ENCODE results near the gene KCNMA1. TPM values are rescaled to one million over a fixed set of nuclear protein-coding genes. Genes with fewer than 3 reads are reported as not detected.

KCNMA1 gene
- total and polyA plus RNA-seq, 9 of the 15 experiments (the other 6 are each of a cell fraction or from before 2014, with no cell fraction given): 0.01 to 0.95 (median 0.15) TPM; not detected in 4

GRCh38 chr10:77374189-77374656, 263.4 kb downstream of the KCNMA1 start:
- no peaks in the 10 kb centered on the region for H4K20me1 ChIP-seq (replicated peaks; ENCODE audit: control insufficient read depth, insufficient read depth, low read length)
- FAIRE-seq: no peak
- no peak overlapping the region for H3K4me2 ChIP-seq (ENCODE audit: insufficient read depth, low read length)
- POLR2A ChIA-PET: interaction anchor here (0.6 kb wide), 1 partner anchor 50 kb away, joined by 3 read pairs; no protein-coding TSS in a partner anchor
- in situ Hi-C loops (cut with MboI) (no loop called here), intact Hi-C loops (cut with micrococcal nuclease) (no loop called here)
- no peaks in the 10 kb centered on the region for H3K79me2 ChIP-seq (ENCODE audit: control insufficient read depth, insufficient read depth, low read length)
- H3K27me3 ChIP-seq (ENCODE audit: control insufficient read depth in 2 of 2, insufficient read depth in 2 of 2, low read length in 2 of 2): no peaks in the 10 kb centered on the region; a peak in 1 of 5 replicates
- CTCF ChIA-PET (ENCODE audit: low intra/inter-chr PET ratio): no interaction called here
- no peaks in the 10 kb centered on the region for H3K9me3 ChIP-seq (replicated peaks; ENCODE audit: control insufficient read depth, insufficient read depth, low read depth, low read length)
- no peak overlapping the region for H3K27ac ChIP-seq (ENCODE audit: extremely low read depth, low read depth, low read length)
- H3K4me3 ChIP-seq: no peak overlapping the region
- WGBS (ENCODE audit: insufficient coverage, low coverage, missing lambda C conversion rate): 0% methylated on average over 2 of the region's 2 CpGs
- no peak overlapping the region for H3K9ac ChIP-seq (ENCODE audit: insufficient read depth in 1 of 2, low read depth in 2 of 2, low read length in 2 of 2)
- H2AFZ ChIP-seq (ENCODE audit: low read depth, low read length): no peak overlapping the region
- no peaks in the 10 kb centered on the region for H3K36me3 ChIP-seq (ENCODE audit: control insufficient read depth, insufficient read depth, low read length)
- no peak for DNase-seq (ENCODE audit: extremely low read depth in 1 of 4, low spot score in 3 of 4)
- no peaks in the 10 kb centered on the region for H3K9me1 ChIP-seq (ENCODE audit: control insufficient read depth, insufficient read depth, low read length)
- ATAC-seq: no peak
- no TSS peak for BruUV-seq (replicated peaks)
- no peaks in the 10 kb centered on the region for H3K4me1 ChIP-seq (replicated peaks in 1 of 2; ENCODE audit: control insufficient read depth in 2 of 2, insufficient read depth in 2 of 2, low read length in 2 of 2)
- TF ChIP-seq NUFIP1 (IDR thresholded peaks at IDR 0.05; ENCODE audit: partially characterized antibody) (no peak), RFX7 (CRISPR knock-in tag; IDR thresholded peaks at IDR 0.05) (no peak), KAT7 (CRISPR knock-in tag; IDR thresholded peaks at IDR 0.05; ENCODE audit: borderline replicate concordance) (no peak), STAG1 (CRISPR knock-in tag; IDR thresholded peaks at IDR 0.05; ENCODE audit: borderline replicate concordance) (no peak), TEAD4 (IDR thresholded peaks at IDR 0.05; ENCODE audit: low read length) (no peak), TEAD4 (CRISPR knock-in tag; IDR thresholded peaks at IDR 0.05; ENCODE audit: borderline replicate concordance) (no peak), KLF16 (IDR thresholded peaks at IDR 0.05) (no peak), TEAD1 (CRISPR knock-in tag; IDR thresholded peaks at IDR 0.05) (no peak), NR1H2 (CRISPR knock-in tag; IDR thresholded peaks at IDR 0.05) (no peak), ZNF511 (CRISPR knock-in tag; IDR thresholded peaks at IDR 0.05) (no peak), ERF (CRISPR knock-in tag; IDR thresholded peaks at IDR 0.05) (no peak), GATAD2A (IDR thresholded peaks at IDR 0.05) (no peak), ZNF696 (CRISPR knock-in tag; conservative IDR thresholded peaks at IDR 0.05) (no peak), ZNF584 (CRISPR knock-in tag; IDR thresholded peaks at IDR 0.05; ENCODE audit: low read depth) (no peak), MIER1 (IDR thresholded peaks at IDR 0.05; ENCODE audit: low read depth) (no peak), L3MBTL2 (IDR thresholded peaks at IDR 0.05) (no peak), PURB (CRISPR knock-in tag; IDR thresholded peaks at IDR 0.05; ENCODE audit: low read depth) (no peak), ZNF583 (CRISPR knock-in tag; IDR thresholded peaks at IDR 0.05) (no peak)
- TF ChIP-seq, protein P1, sequence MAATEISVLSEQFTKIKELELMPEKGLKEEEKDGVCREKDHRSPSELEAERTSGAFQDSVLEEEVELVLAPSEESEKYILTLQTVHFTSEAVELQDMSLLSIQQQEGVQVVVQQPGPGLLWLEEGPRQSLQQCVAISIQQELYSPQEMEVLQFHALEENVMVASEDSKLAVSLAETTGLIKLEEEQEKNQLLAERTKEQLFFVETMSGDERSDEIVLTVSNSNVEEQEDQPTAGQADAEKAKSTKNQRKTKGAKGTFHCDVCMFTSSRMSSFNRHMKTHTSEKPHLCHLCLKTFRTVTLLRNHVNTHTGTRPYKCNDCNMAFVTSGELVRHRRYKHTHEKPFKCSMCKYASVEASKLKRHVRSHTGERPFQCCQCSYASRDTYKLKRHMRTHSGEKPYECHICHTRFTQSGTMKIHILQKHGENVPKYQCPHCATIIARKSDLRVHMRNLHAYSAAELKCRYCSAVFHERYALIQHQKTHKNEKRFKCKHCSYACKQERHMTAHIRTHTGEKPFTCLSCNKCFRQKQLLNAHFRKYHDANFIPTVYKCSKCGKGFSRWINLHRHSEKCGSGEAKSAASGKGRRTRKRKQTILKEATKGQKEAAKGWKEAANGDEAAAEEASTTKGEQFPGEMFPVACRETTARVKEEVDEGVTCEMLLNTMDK (IDR thresholded peaks at IDR 0.05; ENCODE audit: borderline replicate concordance, insufficient read depth, low read depth, low read length, poor library complexity, severe bottlenecking): no peak
- TF ChIP-seq, protein P2, sequence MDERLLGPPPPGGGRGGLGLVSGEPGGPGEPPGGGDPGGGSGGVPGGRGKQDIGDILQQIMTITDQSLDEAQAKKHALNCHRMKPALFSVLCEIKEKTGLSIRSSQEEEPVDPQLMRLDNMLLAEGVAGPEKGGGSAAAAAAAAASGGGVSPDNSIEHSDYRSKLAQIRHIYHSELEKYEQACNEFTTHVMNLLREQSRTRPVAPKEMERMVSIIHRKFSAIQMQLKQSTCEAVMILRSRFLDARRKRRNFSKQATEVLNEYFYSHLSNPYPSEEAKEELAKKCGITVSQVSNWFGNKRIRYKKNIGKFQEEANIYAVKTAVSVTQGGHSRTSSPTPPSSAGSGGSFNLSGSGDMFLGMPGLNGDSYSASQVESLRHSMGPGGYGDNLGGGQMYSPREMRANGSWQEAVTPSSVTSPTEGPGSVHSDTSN (CRISPR knock-in tag; IDR thresholded peaks at IDR 0.05; ENCODE audit: low read depth): no peak
- TF ChIP-seq, protein P2 (tag; conservative IDR thresholded peaks at IDR 0.05; ENCODE audit: low read depth): no peak
